CD14-positive monocyte (primary cell): ENCODE data around the gene FOXN4. TPM values are rescaled to one million over a fixed set of nuclear protein-coding genes. Genes with fewer than 3 reads are reported as not detected.
A peak's percentile ranks its signal among the peaks of the same experiment; 100 is the strongest.

Source experiments
- DNase-seq, 3 donors: peaks; one replicate each; pipeline ENCODE4 v3.0.0-alpha.2; 2011 to 2022
- H2AFZ ChIP-seq: 2 replicates; pipeline ENCODE4 v1.6.0; 2012; ENCODE audit warnings: mild to moderate bottlenecking, low read depth, low read length, inconsistent platforms; ENCODE audit not compliant: insufficient read depth, poor library complexity, severe bottlenecking
- H3K27ac ChIP-seq, 2 donors: 1 replicate in 1 of 2; 2 replicates in 1 of 2; pipeline ENCODE4 v1.5.1; 2012 to 2013; ENCODE audit warnings: low read length in 2 of 2, control low read depth in 1 of 2, inconsistent platforms in 1 of 2, low read depth in 1 of 2, mild to moderate bottlenecking in 1 of 2
- H3K27me3 ChIP-seq, 2 donors: one replicate each; pipeline versions ENCODE4 v1.6.0 to v1.6.1; 2011 to 2013; ENCODE audit warnings: low read length in 2 of 2; ENCODE audit not compliant: control insufficient read depth in 2 of 2, insufficient read depth in 2 of 2
- H3K36me3 ChIP-seq, 2 donors: replicated peaks in 1 of 2; 1 replicate in 1 of 2; 2 replicates in 1 of 2; pipeline versions ENCODE4 v1.5.1 to v1.6.1; 2012 to 2013; ENCODE audit warnings: low read length in 2 of 2, control low read depth in 1 of 2, inconsistent platforms in 1 of 2, mild to moderate bottlenecking in 1 of 2; ENCODE audit not compliant: insufficient read depth in 2 of 2, control insufficient read depth in 1 of 2
- H3K4me1 ChIP-seq, 2 donors: 1 replicate in 1 of 2; 2 replicates in 1 of 2; pipeline versions ENCODE4 v1.5.1 to v1.6.1; 2012 to 2013; ENCODE audit warnings: low read length in 2 of 2, control low read depth in 1 of 2, inconsistent platforms in 1 of 2, mild to moderate bottlenecking in 1 of 2, moderate library complexity in 1 of 2; ENCODE audit not compliant: insufficient read depth in 2 of 2, control insufficient read depth in 1 of 2
- H3K4me2 ChIP-seq: replicated peaks from 2 replicates; pipeline ENCODE3; 2012; ENCODE audit warnings: low read length, moderate library complexity, mild to moderate bottlenecking; ENCODE audit not compliant: poor library complexity, severe bottlenecking; ENCODE audit errors: extremely low read depth
- H3K4me3 ChIP-seq, 3 experiments: fragments of 200-600 bp in 1 of 3; sonication (generic) in 1 of 3; replicated peaks in 1 of 3; 1 replicate in 2 of 3; 2 replicates in 1 of 3; pipeline ENCODE4 v1.5.1; 2011 to 2013; ENCODE audit warnings: low read length in 3 of 3, mild to moderate bottlenecking in 3 of 3, control low read depth in 2 of 3, low read depth in 2 of 3, inconsistent platforms in 1 of 3, moderate library complexity in 1 of 3
- H3K79me2 ChIP-seq: 2 replicates; pipeline ENCODE4 v1.6.0; 2012; ENCODE audit warnings: mild to moderate bottlenecking, control low read depth, inconsistent platforms, low read length, moderate library complexity; ENCODE audit not compliant: insufficient read depth
- H3K9ac ChIP-seq: 2 replicates; pipeline ENCODE4 v1.6.0; 2017; ENCODE audit warnings: low read length, mild to moderate bottlenecking; ENCODE audit not compliant: insufficient read depth, poor library complexity, severe bottlenecking
- H3K9me3 ChIP-seq, 2 donors: replicated peaks in 1 of 2; 1 replicate in 1 of 2; 2 replicates in 1 of 2; pipeline versions ENCODE4 v1.5.1 to v1.6.1; 2012 to 2013; ENCODE audit warnings: low read length in 2 of 2, control low read depth in 1 of 2; ENCODE audit not compliant: control insufficient read depth in 1 of 2, insufficient read depth in 1 of 2
- H4K20me1 ChIP-seq: 2 replicates; pipeline ENCODE4 v1.6.0; 2012; ENCODE audit warnings: mild to moderate bottlenecking, low read length, control low read depth, moderate library complexity; ENCODE audit not compliant: insufficient read depth
- H3K27ac Mint-ChIP-seq, 7 donors: one replicate each; pipeline ENCODE4 v1.8.0; 2020; ENCODE audit warnings: mild to moderate bottlenecking in 7 of 7, mixed read lengths in 7 of 7, moderate library complexity in 6 of 7, inconsistent platforms in 2 of 7
- H3K27me3 Mint-ChIP-seq, 3 donors: one replicate each; pipeline ENCODE4 v1.8.0; 2021 to 2022; ENCODE audit warnings: low read depth in 3 of 3, mild to moderate bottlenecking in 3 of 3, mixed read lengths in 3 of 3, moderate library complexity in 3 of 3, inconsistent platforms in 1 of 3
- H3K36me3 Mint-ChIP-seq, 2 donors: one replicate each; pipeline ENCODE4 v1.8.0; 2020; ENCODE audit warnings: mixed read lengths in 2 of 2, inconsistent platforms in 1 of 2, mild to moderate bottlenecking in 1 of 2
- H3K4me1 Mint-ChIP-seq: one replicate; pipeline ENCODE4 v1.8.0; 2020; ENCODE audit warnings: mild to moderate bottlenecking, mixed read lengths
- H3K4me3 Mint-ChIP-seq, 2 donors: one replicate each; pipeline ENCODE4 v1.8.0; 2020; ENCODE audit warnings: mild to moderate bottlenecking in 2 of 2, mixed read lengths in 2 of 2, moderate library complexity in 1 of 2
- H3K9me3 Mint-ChIP-seq, 7 donors: one replicate each; pipeline ENCODE4 v1.8.0; 2020 to 2022; ENCODE audit warnings: mixed read lengths in 7 of 7, mild to moderate bottlenecking in 6 of 7, moderate library complexity in 6 of 7, inconsistent platforms in 2 of 7
- CTCF ChIP-seq: fragments of 200-600 bp; IDR thresholded peaks from one replicate; pipeline ENCODE4 v1.8.0; 2022; ENCODE audit warnings: antibody characterized with exemption, mild to moderate bottlenecking
- WGBS: methylation state at CpG from one replicate; pipeline ENCODE4 v1.1.5; 2013; ENCODE audit warnings: missing lambda C conversion rate; ENCODE audit not compliant: insufficient coverage; 5-methylcytosine and 5-hydroxymethylcytosine counted together
- intact Hi-C, 2 donors: fragments of 100-400 bp; cut with micrococcal nuclease; formaldehyde crosslinking; loops; one replicate each; pipeline versions ENCODE4 v1.15.0 to v1.15.1; 2023
- polyA plus RNA-seq, 3 donors: library from polyadenylated mRNA; depleted of rRNA in 1 of 3; unstranded in 2 of 3; stranded (reverse) in 1 of 3; fragments of 300-500 nt in 2 of 3; fragments of >200 nt in 1 of 3; fragmentation: Illumina TruSeq in 2 of 3; gene quantifications; 1 replicate in 2 of 3; 2 replicates in 1 of 3; pipeline ENCODE4 v1.2.3, GENCODE V29; 2012 to 2021

FOXN4 gene
- polyA plus RNA-seq, 3 donors: not detected

DNA sequence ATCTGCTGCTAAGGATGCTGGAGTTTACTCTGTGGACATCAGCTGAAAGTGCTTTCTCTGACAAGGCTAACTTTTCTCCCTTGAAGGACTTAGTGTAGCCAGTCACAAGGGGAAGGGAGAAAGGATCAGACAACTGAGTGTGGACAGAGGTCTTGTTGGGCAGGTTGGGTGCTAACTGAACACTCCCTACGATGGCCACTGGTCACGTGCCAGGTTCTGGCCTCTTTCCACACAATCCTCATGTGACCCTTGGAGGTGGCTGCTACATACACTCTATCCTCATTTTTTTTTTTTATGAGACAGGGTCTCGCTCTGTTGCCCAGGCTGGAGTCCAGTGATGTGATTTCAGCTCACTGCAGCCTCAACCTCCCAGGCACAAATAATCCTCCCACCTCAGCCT is 39.7 kb downstream of the FOXN4 start:
- H3K27me3 ChIP-seq: no peaks in the 10 kb centered on the region
- DNase-seq: no peak
- peaks cover 0 to 6% (median 5%) of the 10 kb centered on the region in 7 donors for H3K9me3 Mint-ChIP-seq
- intact Hi-C loops: no loop called here
- H3K36me3 ChIP-seq: peaks cover 0 to 6% of the 10 kb centered on the region in 2 donors
- no peak overlapping the region for H3K4me3 Mint-ChIP-seq
- no peaks in the 10 kb centered on the region for H3K79me2 ChIP-seq
- H3K27ac ChIP-seq: no peak overlapping the region
- H3K9ac ChIP-seq: no peak overlapping the region
- no peak overlapping the region for H3K4me3 ChIP-seq
- H3K4me2 ChIP-seq: no peak overlapping the region
- no peak overlapping the region for H3K27ac Mint-ChIP-seq
- H3K9me3 ChIP-seq: no peaks in the 10 kb centered on the region
- H3K27me3 Mint-ChIP-seq: peaks cover 0 to 9% (median 7%) of the 10 kb centered on the region in 3 donors
- no CpG with 5 or more reads among the region's 3 CpGs for WGBS
- no peaks in the 10 kb centered on the region for H3K4me1 Mint-ChIP-seq
- TF ChIP-seq CTCF: no peak
- H3K4me1 ChIP-seq: no peaks in the 10 kb centered on the region
- no peaks in the 10 kb centered on the region for H4K20me1 ChIP-seq
- no peak overlapping the region for H2AFZ ChIP-seq
- peaks cover 3 to 18% of the 10 kb centered on the region in 2 donors for H3K36me3 Mint-ChIP-seq

DNA sequence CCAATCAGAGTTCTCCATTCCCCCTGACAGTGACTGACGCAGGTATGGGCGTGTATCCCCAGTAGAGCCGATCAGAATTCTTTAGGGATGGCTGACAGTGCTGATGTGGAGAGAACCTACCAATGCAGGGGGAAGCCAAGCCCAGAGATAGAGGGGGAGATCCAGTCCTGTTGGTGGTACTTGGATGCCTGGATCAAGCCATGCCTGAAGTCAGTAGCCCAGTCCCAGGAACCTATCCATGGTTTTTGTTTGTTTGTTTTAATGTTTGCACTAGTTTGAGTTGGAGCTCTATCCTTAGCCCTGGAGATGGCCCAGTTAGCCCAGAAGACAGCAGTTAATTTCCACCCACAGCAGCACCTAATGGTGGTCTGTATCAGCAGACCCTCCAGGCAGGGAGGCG is 40.2 kb downstream of the FOXN4 start:
- H3K27ac Mint-ChIP-seq: peak overlapping the region in 1 of 7 donors; percentile 34
- peaks cover 0 to 6% of the 10 kb centered on the region in 2 donors for H3K36me3 ChIP-seq
- H3K4me1 Mint-ChIP-seq: no peaks in the 10 kb centered on the region
- no peak overlapping the region for H3K9ac ChIP-seq
- WGBS: 94% methylated on average over 3 of the region's 4 CpGs
- no peak overlapping the region for H3K27ac ChIP-seq
- H3K9me3 ChIP-seq: no peaks in the 10 kb centered on the region
- no peak overlapping the region for H3K4me2 ChIP-seq
- peaks cover 3 to 18% of the 10 kb centered on the region in 2 donors for H3K36me3 Mint-ChIP-seq
- H3K9me3 Mint-ChIP-seq: peaks cover 0 to 6% (median 5%) of the 10 kb centered on the region in 7 donors
- intact Hi-C loops: no loop called here
- H3K4me3 Mint-ChIP-seq: no peak overlapping the region
- no peaks in the 10 kb centered on the region for H4K20me1 ChIP-seq
- no peak overlapping the region for H2AFZ ChIP-seq
- H3K4me1 ChIP-seq: no peaks in the 10 kb centered on the region
- no peak overlapping the region for H3K4me3 ChIP-seq
- no peak for DNase-seq
- H3K27me3 Mint-ChIP-seq: peaks cover 0 to 9% (median 7%) of the 10 kb centered on the region in 3 donors
- H3K79me2 ChIP-seq: no peaks in the 10 kb centered on the region
- no peaks in the 10 kb centered on the region for H3K27me3 ChIP-seq
- no peak for TF ChIP-seq CTCF
